Measurements from ENCODE around the gene STK32C. TPM values are rescaled to one million over a fixed set of nuclear protein-coding genes. Genes with fewer than 3 reads are reported as not detected.
A peak's percentile ranks its signal among the peaks of the same experiment; 100 is the strongest.

The STK32C gene
- total and polyA plus RNA-seq, 2 donors (not counting 1 experiment from before 2014, with no cell fraction given), result 9.9 to 16.8 TPM

- Mint-ChIP-seq H3K27ac (no peak overlapping the region), H3K9me3 (ENCODE audit: insufficient read depth) (no peaks in the 10 kb centered on the region), H3K27me3 (no peaks in the 10 kb centered on the region), H3K4me3 (no peak overlapping the region), H3K4me1 (peaks cover 33% of the 10 kb centered on the region)
- H3K4me2 ChIP-seq (replicated peaks; ENCODE audit: low read depth, low read length, poor library complexity, severe bottlenecking), result no peak overlapping the region
- H3K9ac ChIP-seq (ENCODE audit: low read length), result no peak overlapping the region
- H2AFZ ChIP-seq (ENCODE audit: insufficient read depth, low read depth, low read length, poor library complexity, severe bottlenecking), result no peak overlapping the region
- H3K27me3 ChIP-seq (replicated peaks in 1 of 4; ENCODE audit: control extremely low read depth in 1 of 4, control insufficient read depth in 3 of 4, insufficient read depth in 4 of 4, low read length in 3 of 4), result no peaks in the 10 kb centered on the region
- DNase-seq (no peak), ATAC-seq (ENCODE audit: low read depth) (no peak)
- CTCF ChIA-PET, result no interaction called here
- H3K36me3 ChIP-seq (replicated peaks in 1 of 2; ENCODE audit: control extremely low read depth in 1 of 2, control insufficient read depth in 1 of 2, extremely low read depth in 1 of 2, insufficient read depth in 2 of 2, low read length in 1 of 2), result no peaks in the 10 kb centered on the region
- WGBS (ENCODE audit: insufficient coverage), result 88% methylated on average over 18 of the region's 18 CpGs
- no peaks in the 10 kb centered on the region for H4K20me1 ChIP-seq (ENCODE audit: control insufficient read depth, insufficient read depth, low read length, poor library complexity, severe bottlenecking)
- no peak for TF ChIP-seq EZH2 (IDR thresholded peaks at IDR 0.05; ENCODE audit: borderline replicate concordance, insufficient read depth, low read depth, low read length, poor library complexity, severe bottlenecking)
- TF ChIP-seq, protein P1, sequence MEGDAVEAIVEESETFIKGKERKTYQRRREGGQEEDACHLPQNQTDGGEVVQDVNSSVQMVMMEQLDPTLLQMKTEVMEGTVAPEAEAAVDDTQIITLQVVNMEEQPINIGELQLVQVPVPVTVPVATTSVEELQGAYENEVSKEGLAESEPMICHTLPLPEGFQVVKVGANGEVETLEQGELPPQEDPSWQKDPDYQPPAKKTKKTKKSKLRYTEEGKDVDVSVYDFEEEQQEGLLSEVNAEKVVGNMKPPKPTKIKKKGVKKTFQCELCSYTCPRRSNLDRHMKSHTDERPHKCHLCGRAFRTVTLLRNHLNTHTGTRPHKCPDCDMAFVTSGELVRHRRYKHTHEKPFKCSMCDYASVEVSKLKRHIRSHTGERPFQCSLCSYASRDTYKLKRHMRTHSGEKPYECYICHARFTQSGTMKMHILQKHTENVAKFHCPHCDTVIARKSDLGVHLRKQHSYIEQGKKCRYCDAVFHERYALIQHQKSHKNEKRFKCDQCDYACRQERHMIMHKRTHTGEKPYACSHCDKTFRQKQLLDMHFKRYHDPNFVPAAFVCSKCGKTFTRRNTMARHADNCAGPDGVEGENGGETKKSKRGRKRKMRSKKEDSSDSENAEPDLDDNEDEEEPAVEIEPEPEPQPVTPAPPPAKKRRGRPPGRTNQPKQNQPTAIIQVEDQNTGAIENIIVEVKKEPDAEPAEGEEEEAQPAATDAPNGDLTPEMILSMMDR (IDR thresholded peaks at IDR 0.05), result no peak
- POLR2A ChIA-PET, result no interaction called here
- H3K9me3 ChIP-seq (ENCODE audit: control extremely low read depth in 1 of 3, control insufficient read depth in 2 of 3, insufficient read depth in 1 of 3, low read length in 2 of 3), result no peaks in the 10 kb centered on the region
- no peak overlapping the region for H3K27ac ChIP-seq (ENCODE audit: low read length in 2 of 2)
- H3K79me2 ChIP-seq (ENCODE audit: control insufficient read depth, insufficient read depth, low read length), result no peaks in the 10 kb centered on the region
- H3K4me1 ChIP-seq (ENCODE audit: control insufficient read depth in 2 of 2, insufficient read depth in 2 of 2, low read length in 2 of 2), result peaks cover 17 to 34% of the 10 kb centered on the region in 2 donors
- intact Hi-C loops (cut with micrococcal nuclease), result no loop called here
- H3K4me3 ChIP-seq (ENCODE audit: control extremely low read depth in 1 of 5, extremely low read depth in 1 of 5, insufficient read depth in 1 of 5, low read depth in 2 of 5, low read length in 4 of 5), result no peak overlapping the region
Observed at GRCh38 chr10:132233501-132234085, 74.2 kb downstream of the STK32C start.

GRCh38 chr10:132232981-132233380, 74.8 kb downstream of the STK32C start:
- no peaks in the 10 kb centered on the region for H3K36me3 ChIP-seq (replicated peaks in 1 of 2; ENCODE audit: control extremely low read depth in 1 of 2, control insufficient read depth in 1 of 2, extremely low read depth in 1 of 2, insufficient read depth in 2 of 2, low read length in 1 of 2)
- H3K27ac ChIP-seq (ENCODE audit: low read length in 2 of 2), result no peak overlapping the region
- Mint-ChIP-seq H3K27me3 (no peaks in the 10 kb centered on the region), H3K27ac (peak overlapping the region; percentile 76), H3K4me3 (peak overlapping the region; percentile 77), H3K4me1 (peaks cover 33% of the 10 kb centered on the region), H3K9me3 (ENCODE audit: insufficient read depth) (no peaks in the 10 kb centered on the region)
- H3K9ac ChIP-seq (ENCODE audit: low read length), result no peak overlapping the region
- no peaks in the 10 kb centered on the region for H3K79me2 ChIP-seq (ENCODE audit: control insufficient read depth, insufficient read depth, low read length)
- H3K27me3 ChIP-seq (replicated peaks in 1 of 4; ENCODE audit: control extremely low read depth in 1 of 4, control insufficient read depth in 3 of 4, insufficient read depth in 4 of 4, low read length in 3 of 4), result no peaks in the 10 kb centered on the region
- H3K9me3 ChIP-seq (ENCODE audit: control extremely low read depth in 1 of 3, control insufficient read depth in 2 of 3, insufficient read depth in 1 of 3, low read length in 2 of 3), result no peaks in the 10 kb centered on the region
- peak overlapping the region; percentile 47 for H2AFZ ChIP-seq (ENCODE audit: insufficient read depth, low read depth, low read length, poor library complexity, severe bottlenecking)
- ATAC-seq (ENCODE audit: low read depth) (no peak), DNase-seq (no peak)
- intact Hi-C loops (cut with micrococcal nuclease), result no loop called here
- TF ChIP-seq, protein P1 (IDR thresholded peaks at IDR 0.05), result no peak
- TF ChIP-seq EZH2 (IDR thresholded peaks at IDR 0.05; ENCODE audit: borderline replicate concordance, insufficient read depth, low read depth, low read length, poor library complexity, severe bottlenecking), result no peak
- peaks cover 17 to 34% of the 10 kb centered on the region in 2 donors for H3K4me1 ChIP-seq (ENCODE audit: control insufficient read depth in 2 of 2, insufficient read depth in 2 of 2, low read length in 2 of 2)
- WGBS (ENCODE audit: insufficient coverage), result 83% methylated on average over 8 of the region's 9 CpGs
- H4K20me1 ChIP-seq (ENCODE audit: control insufficient read depth, insufficient read depth, low read length, poor library complexity, severe bottlenecking), result no peaks in the 10 kb centered on the region
- peak overlapping the region; percentile 66 for H3K4me2 ChIP-seq (replicated peaks; ENCODE audit: low read depth, low read length, poor library complexity, severe bottlenecking)
- no peak overlapping the region for H3K4me3 ChIP-seq (ENCODE audit: control extremely low read depth in 1 of 5, extremely low read depth in 1 of 5, insufficient read depth in 1 of 5, low read depth in 2 of 5, low read length in 4 of 5)
- ChIA-PET POLR2A (no interaction called here), CTCF (no interaction called here)

Measured in B cell (primary cell).